H1 (cell line): ENCODE data around the gene CACNA1C. TPM values are rescaled to one million over a fixed set of nuclear protein-coding genes. Genes with fewer than 3 reads are reported as not detected.

ENCODE experiments used
- CTCF ChIA-PET: fragments of 300-600 bp; sonication (Branson Sonifier 250); formaldehyde crosslinking; loops from one replicate; lab custom pipeline; 2021; ENCODE audit not compliant: partially characterized antibody; lab: Charles Lee
- POLR2A ChIA-PET: fragments of 300-600 bp; sonication (Branson Sonifier 250); formaldehyde crosslinking; loops from one replicate; lab custom pipeline; 2021; ENCODE audit warnings: inconsistent platforms; ENCODE audit not compliant: partially characterized antibody; lab: Charles Lee
- DNase-seq, 2 experiments: peaks; one replicate each; pipeline versions ENCODE4 v3.0.0 to v3.0.0-alpha.2; 2010 to 2022; ENCODE audit warnings: low spot score in 2 of 2, low read depth in 1 of 2, mixed read lengths in 1 of 2
- FAIRE-seq: peaks from 2 replicates; lab custom pipeline; 2011; peaks lifted over from hg19 to GRCh38; lab: Jason Lieb, UNC
- H2AFZ ChIP-seq: 2 replicates; pipeline ENCODE4 v1.8.1; 2012; ENCODE audit warnings: low read length, inconsistent platforms
- H2AK5ac ChIP-seq: 2 replicates; pipeline ENCODE4 v1.6.1; 2013; ENCODE audit warnings: low read depth, low read length
- H2BK120ac ChIP-seq: replicated peaks from 2 replicates; pipeline ENCODE3; 2013; ENCODE audit warnings: low read depth, low read length, inconsistent platforms
- H2BK12ac ChIP-seq: 2 replicates; pipeline ENCODE4 v1.6.1; 2013; ENCODE audit warnings: low read depth, low read length
- H2BK15ac ChIP-seq: 2 replicates; pipeline ENCODE4 v1.6.1; 2013; ENCODE audit warnings: low read length
- H2BK20ac ChIP-seq: 2 replicates; pipeline ENCODE4 v1.6.1; 2013; ENCODE audit warnings: low read length
- H2BK5ac ChIP-seq: 2 replicates; pipeline ENCODE4 v1.6.1; 2013; ENCODE audit warnings: low read depth, low read length
- H3K14ac ChIP-seq: 2 replicates; pipeline ENCODE4 v1.6.1; 2013; ENCODE audit warnings: inconsistent platforms; ENCODE audit not compliant: insufficient read length
- H3K18ac ChIP-seq: 2 replicates; pipeline ENCODE4 v1.6.1; 2013; ENCODE audit warnings: low read length; ENCODE audit errors: extremely low read depth
- H3K23ac ChIP-seq: 2 replicates; pipeline ENCODE4 v1.6.1; 2013; ENCODE audit warnings: inconsistent platforms; ENCODE audit not compliant: insufficient read length
- H3K23me2 ChIP-seq: 2 replicates; pipeline ENCODE4 v1.6.1; 2013; ENCODE audit warnings: low read depth, low read length
- H3K27ac ChIP-seq: 2 replicates; pipeline ENCODE4 v1.6.1; 2011; ENCODE audit warnings: low read depth, low read length, inconsistent platforms
- H3K27me3 ChIP-seq, 4 experiments: replicated peaks in 1 of 4; 1 replicate in 1 of 4; 2 replicates in 3 of 4; pipeline versions ENCODE4 v1.6.1 to v1.8.1; 2011 to 2013; ENCODE audit warnings: low read length in 3 of 4, mild to moderate bottlenecking in 3 of 4, inconsistent platforms in 2 of 4, mixed read lengths in 2 of 4, moderate library complexity in 1 of 4; ENCODE audit not compliant: control insufficient read depth in 3 of 4, insufficient read depth in 3 of 4; ENCODE audit errors: extremely low read depth in 1 of 4
- H3K36me3 ChIP-seq, 4 experiments: 2 replicates each; pipeline versions ENCODE4 v1.6.1 to v1.8.1; 2011 to 2013; ENCODE audit warnings: mild to moderate bottlenecking in 4 of 4, low read length in 3 of 4, moderate library complexity in 2 of 4, control low read depth in 1 of 4, inconsistent platforms in 1 of 4; ENCODE audit not compliant: insufficient read depth in 4 of 4, control insufficient read depth in 2 of 4
- H3K4ac ChIP-seq: replicated peaks from 2 replicates; pipeline ENCODE3; 2013; ENCODE audit warnings: low read length, low read depth, mixed read lengths, inconsistent platforms; ENCODE audit not compliant: insufficient read length
- H3K4me1 ChIP-seq, 4 experiments: replicated peaks in 1 of 4; 1 replicate in 1 of 4; 2 replicates in 3 of 4; pipeline versions ENCODE4 v1.6.1 to v1.8.1; 2011 to 2013; ENCODE audit warnings: low read length in 3 of 4, inconsistent platforms in 2 of 4, mixed read lengths in 1 of 4; ENCODE audit not compliant: insufficient read depth in 4 of 4, control insufficient read depth in 3 of 4
- H3K4me2 ChIP-seq, 2 experiments: 2 replicates each; pipeline versions ENCODE4 v1.6.1 to v1.8.1; 2011 to 2013; ENCODE audit warnings: low read depth in 2 of 2, low read length in 2 of 2, control low read depth in 1 of 2, inconsistent platforms in 1 of 2, mild to moderate bottlenecking in 1 of 2; ENCODE audit not compliant: insufficient read depth in 1 of 2
- H3K4me3 ChIP-seq, 4 experiments: fragments of 200-600, 300-600 bp in 1 of 4; sonication (generic), shearing (Covaris generic), sonication (Bioruptor Twin) in 1 of 4; 2 replicates each; pipeline versions ENCODE4 v1.5.1 to v1.8.1; 2011 to 2016; ENCODE audit warnings: low read length in 4 of 4, low read depth in 3 of 4, control low read depth in 2 of 4, inconsistent platforms in 2 of 4, mild to moderate bottlenecking in 2 of 4, mixed read lengths in 1 of 4, moderate library complexity in 1 of 4; ENCODE audit not compliant: insufficient read depth in 2 of 4; ENCODE audit errors: extremely low read depth in 1 of 4
- H3K56ac ChIP-seq: replicated peaks from 2 replicates; pipeline ENCODE3; 2013; ENCODE audit warnings: low read depth, mild to moderate bottlenecking, mixed read lengths, low read length, inconsistent platforms; ENCODE audit not compliant: insufficient read length
- H3K79me1 ChIP-seq: 2 replicates; pipeline ENCODE4 v1.6.1; 2013; ENCODE audit warnings: low read depth, low read length, control low read depth
- H3K79me2 ChIP-seq, 2 experiments: 2 replicates each; pipeline versions ENCODE4 v1.6.1 to v1.8.1; 2012 to 2013; ENCODE audit warnings: low read length in 2 of 2, mild to moderate bottlenecking in 2 of 2, inconsistent platforms in 1 of 2; ENCODE audit not compliant: insufficient read depth in 2 of 2, control insufficient read depth in 1 of 2
- H3K9ac ChIP-seq, 4 experiments: replicated peaks in 1 of 4; 1 replicate in 1 of 4; 2 replicates in 3 of 4; pipeline versions ENCODE4 v1.6.1 to v1.8.1; 2011 to 2013; ENCODE audit warnings: low read depth in 3 of 4, low read length in 3 of 4, control low read depth in 2 of 4, mild to moderate bottlenecking in 2 of 4, moderate library complexity in 2 of 4, inconsistent platforms in 1 of 4; ENCODE audit errors: extremely low read depth in 1 of 4
- H3K9me3 ChIP-seq, 2 experiments: 2 replicates each; pipeline versions ENCODE4 v1.6.1 to v1.8.1; 2012 to 2013; ENCODE audit warnings: mild to moderate bottlenecking in 2 of 2, moderate library complexity in 2 of 2, control low read depth in 1 of 2, inconsistent platforms in 1 of 2, low read depth in 1 of 2, low read length in 1 of 2, mixed read lengths in 1 of 2; ENCODE audit not compliant: insufficient read depth in 2 of 2
- H4K20me1 ChIP-seq, 2 experiments: replicated peaks in 1 of 2; 2 replicates each; pipeline versions ENCODE3 to v1.8.1; 2011 to 2013; ENCODE audit warnings: inconsistent platforms in 2 of 2, low read length in 2 of 2, mild to moderate bottlenecking in 1 of 2; ENCODE audit not compliant: insufficient read depth in 2 of 2, control insufficient read depth in 1 of 2
- H4K5ac ChIP-seq: 2 replicates; pipeline ENCODE4 v1.6.1; 2013; ENCODE audit warnings: low read length, low read depth, mixed read lengths, inconsistent platforms; ENCODE audit not compliant: insufficient read length
- H4K8ac ChIP-seq: 2 replicates; pipeline ENCODE4 v1.8.0; 2013; ENCODE audit warnings: mild to moderate bottlenecking, moderate library complexity, low read length, inconsistent platforms; ENCODE audit not compliant: insufficient read depth; ENCODE audit errors: extremely low read depth
- H4K91ac ChIP-seq: replicated peaks from 2 replicates; pipeline ENCODE3; 2013; ENCODE audit warnings: low read length, mixed read lengths, inconsistent platforms; ENCODE audit not compliant: insufficient read length
- CHD1 ChIP-seq: IDR thresholded peaks from 2 replicates; pipeline ENCODE4 v1.6.1; 2012; ENCODE audit warnings: low read depth, low read length, improper control_type of control experiment
- CHD2 ChIP-seq: IDR thresholded peaks from 2 replicates; pipeline ENCODE4 v1.6.1; 2012; ENCODE audit warnings: low read length, improper control_type of control experiment
- CTBP2 ChIP-seq: IDR thresholded peaks from 2 replicates; pipeline ENCODE4 v1.7.0; 2011; ENCODE audit warnings: borderline replicate concordance, mild to moderate bottlenecking, moderate library complexity, mixed read lengths, low read length; ENCODE audit not compliant: insufficient read depth, insufficient read length
- GTF2F1 ChIP-seq: IDR thresholded peaks from 2 replicates; pipeline ENCODE4 v1.6.1; 2012; ENCODE audit warnings: low read depth, low read length, improper control_type of control experiment, borderline replicate concordance
- JUN ChIP-seq: IDR thresholded peaks from 2 replicates; pipeline ENCODE4 v1.6.1; 2011; ENCODE audit warnings: low read depth, mild to moderate bottlenecking, improper control_type of control experiment, low read length
- KDM4A ChIP-seq: IDR thresholded peaks from one replicate; pipeline ENCODE4 v1.7.1; 2012; ENCODE audit warnings: low read depth, mild to moderate bottlenecking, moderate library complexity, low read length, inconsistent platforms; ENCODE audit not compliant: severe bottlenecking
- PHF8 ChIP-seq: fragments of 200-600 bp; sonication (generic); conservative IDR thresholded peaks from 2 replicates; pipeline ENCODE4 v1.7.1; 2012; ENCODE audit warnings: low read depth, mild to moderate bottlenecking, inconsistent platforms, low read length, moderate library complexity
- POLR2A ChIP-seq, 2 experiments: IDR thresholded peaks; 1 replicate in 1 of 2; 2 replicates in 1 of 2; pipeline ENCODE4 v1.6.1; 2011; ENCODE audit warnings: low read depth in 2 of 2, low read length in 2 of 2, mild to moderate bottlenecking in 2 of 2; ENCODE audit errors: control extremely low read depth in 1 of 2
- POLR2AphosphoS5 ChIP-seq: IDR thresholded peaks from 2 replicates; pipeline ENCODE4 v1.6.1; 2011; ENCODE audit warnings: low read depth, low read length
- RBBP5 ChIP-seq: IDR thresholded peaks from 2 replicates; pipeline ENCODE4 v1.7.1; 2012; ENCODE audit warnings: low read depth, mild to moderate bottlenecking, inconsistent platforms, low read length, moderate library complexity, borderline replicate concordance
- SP1 ChIP-seq: IDR thresholded peaks from 2 replicates; pipeline ENCODE4 v1.6.1; 2011; ENCODE audit warnings: low read depth, low read length
- TBP ChIP-seq: IDR thresholded peaks from 2 replicates; pipeline ENCODE4 v1.6.1; 2011; ENCODE audit warnings: low read depth, low read length, improper control_type of control experiment
- TCF12 ChIP-seq: IDR thresholded peaks from 2 replicates; pipeline ENCODE4 v1.6.1; 2011; ENCODE audit warnings: low read depth, mild to moderate bottlenecking, low read length
- TEAD4 ChIP-seq: IDR thresholded peaks from 2 replicates; pipeline ENCODE4 v1.6.1; 2012; ENCODE audit warnings: low read depth, low read length, inconsistent platforms, mixed read lengths
- WGBS, 2 experiments: shearing (Covaris generic) in 1 of 2; methylation state at CpG; one replicate each; pipeline versions ENCODE4 v1.1.6 to v1.1.7; 2013 to 2015; ENCODE audit warnings: low lambda C conversion rate in 2 of 2, mixed read lengths in 2 of 2, inconsistent platforms in 1 of 2, low coverage in 1 of 2, missing lambda C conversion rate in 1 of 2; ENCODE audit not compliant: insufficient replicate concordance in 2 of 2, insufficient coverage in 1 of 2, insufficient read length in 1 of 2; ENCODE audit errors: extremely low coverage in 1 of 2, missing lambda C conversion rate in 1 of 2; 5-methylcytosine and 5-hydroxymethylcytosine counted together
- polyA plus RNA-seq, 7 experiments: library from polyadenylated mRNA; depleted of rRNA in 3 of 7; stranded (reverse) in 5 of 7; unstranded in 2 of 7; fragments of >200 nt in 5 of 7; fragments of 200-250 nt in 2 of 7; gene quantifications; 1 replicate in 5 of 7; 2 replicates in 1 of 7; 4 replicates in 1 of 7; pipeline versions ENCODE4 v1.2.1 to v1.2.3, GENCODE V29; 2011 to 2013; ENCODE audit warnings: missing spikeins in 2 of 7, mixed read lengths in 2 of 7
- total RNA-seq: library from RNA; stranded (reverse); fragmentation: NEBNext Ultra II Directional; extraction: Animal tissue kit (Norgen Biotek cat#: 25700); gene quantifications from 2 replicates; pipeline ENCODE4 v1.2.1, GENCODE V29; 2021
- TF ChIP-seq, protein P1 (sequence below): IDR thresholded peaks from 2 replicates; pipeline ENCODE4 v1.6.1; 2012; ENCODE audit warnings: inconsistent platforms

CACNA1C gene
- total and polyA plus RNA-seq, 2 of the 8 experiments (the other 6 are each of a cell fraction or from before 2014, with no cell fraction given), result 1.3 TPM

DNA sequence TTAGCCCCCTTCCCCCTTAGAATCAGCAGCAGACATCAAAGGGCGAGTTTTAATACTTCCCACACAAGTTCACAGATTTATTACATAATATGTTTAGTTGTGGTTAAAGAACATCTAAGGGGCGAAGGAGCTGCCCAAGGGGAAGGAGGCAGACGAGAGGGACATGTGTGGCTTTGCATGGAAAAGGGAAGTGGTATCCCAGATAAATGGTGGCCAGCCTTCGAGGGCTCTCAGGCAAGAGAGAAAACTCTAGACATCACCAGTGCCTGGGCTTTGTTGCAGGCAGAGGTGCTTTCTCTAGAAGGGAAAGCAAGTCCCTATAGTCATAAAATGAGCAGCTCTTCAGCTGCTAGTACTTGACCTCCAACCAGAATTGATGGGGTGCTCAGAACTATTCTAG lies 121.2 kb downstream of the CACNA1C start:
- ChIA-PET CTCF (interaction anchor here (0.9 to 1.1 kb wide), 2 partner anchors 10 to 12 kb away, joined by 3 read pairs; no protein-coding TSS in a partner anchor), POLR2A (interaction anchor here (0.8 to 1.2 kb wide), 2 partner anchors 10 to 23 kb away, joined by 3 read pairs; no protein-coding TSS in a partner anchor)
- no peak overlapping the region for H4K91ac ChIP-seq
- no peaks in the 10 kb centered on the region for H3K4me1 ChIP-seq
- DNase-seq (no peak), FAIRE-seq (no peak)
- no peaks in the 10 kb centered on the region for H3K23me2 ChIP-seq
- H3K79me2 ChIP-seq, result no peaks in the 10 kb centered on the region
- H3K36me3 ChIP-seq, result no peaks in the 10 kb centered on the region
- WGBS, 2 experiments, result 73% methylated on average over 4 of the region's 4 CpGs; no CpG with 5 or more reads in 1 of the 2 experiments
- H3K9ac ChIP-seq, result no peak overlapping the region
- H2AK5ac ChIP-seq, result no peak overlapping the region
- no peak overlapping the region for H3K4ac ChIP-seq
- no peaks in the 10 kb centered on the region for H4K20me1 ChIP-seq
- no peak overlapping the region for H3K27ac ChIP-seq
- H2BK15ac ChIP-seq, result no peak overlapping the region
- H3K4me2 ChIP-seq, result no peak overlapping the region
- no peak overlapping the region for H2BK5ac ChIP-seq
- H3K27me3 ChIP-seq, result no peaks in the 10 kb centered on the region; a peak in 1 of 7 replicates
- H3K4me3 ChIP-seq, result no peak overlapping the region
- no peak overlapping the region for H3K23ac ChIP-seq
- H2BK12ac ChIP-seq, result no peak overlapping the region
- no peaks in the 10 kb centered on the region for H3K9me3 ChIP-seq
- H3K79me1 ChIP-seq, result no peaks in the 10 kb centered on the region
- no peak overlapping the region for H3K14ac ChIP-seq
- no peak overlapping the region for H4K5ac ChIP-seq
- no peak overlapping the region for H4K8ac ChIP-seq
- H3K18ac ChIP-seq, result no peak overlapping the region
- H2BK120ac ChIP-seq, result no peak overlapping the region
- no peak overlapping the region for H2BK20ac ChIP-seq
- no peak overlapping the region for H2AFZ ChIP-seq
- H3K56ac ChIP-seq, result no peak overlapping the region
- TF ChIP-seq CTBP2 (no peak), SP1 (no peak), TCF12 (no peak), POLR2A (IDR thresholded peaks at IDR 0.05; ENCODE audit: control extremely low read depth in 1 of 2, low read depth in 2 of 2, low read length in 2 of 2) (no peak), KDM4A (no peak), JUN (no peak), CHD1 (no peak), TBP (no peak), GTF2F1 (no peak), POLR2AphosphoS5 (no peak), TEAD4 (no peak), CHD2 (no peak), RBBP5 (no peak), PHF8 (no peak)
- TF ChIP-seq, protein P1, sequence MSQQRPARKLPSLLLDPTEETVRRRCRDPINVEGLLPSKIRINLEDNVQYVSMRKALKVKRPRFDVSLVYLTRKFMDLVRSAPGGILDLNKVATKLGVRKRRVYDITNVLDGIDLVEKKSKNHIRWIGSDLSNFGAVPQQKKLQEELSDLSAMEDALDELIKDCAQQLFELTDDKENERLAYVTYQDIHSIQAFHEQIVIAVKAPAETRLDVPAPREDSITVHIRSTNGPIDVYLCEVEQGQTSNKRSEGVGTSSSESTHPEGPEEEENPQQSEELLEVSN, result no peak
